Measurements from ENCODE around the gene BCDIN3D.

The BCDIN3D gene

GRCh38 chr12:49823350-49823749 lies 19.6 kb downstream of the BCDIN3D start:
- no peak for DNase-seq (ENCODE audit: low read depth in 1 of 2, low spot score in 1 of 2)

GRCh38 chr12:49821373-49822287 lies 21.3 kb downstream of the BCDIN3D start:
- DNase-seq (ENCODE audit: low read depth in 1 of 2, low spot score in 1 of 2), result no peak

GRCh38 chr12:49819786-49820185 lies 23.1 kb downstream of the BCDIN3D start:
- DNase-seq (ENCODE audit: low read depth in 1 of 2, low spot score in 1 of 2), result no peak

DNA sequence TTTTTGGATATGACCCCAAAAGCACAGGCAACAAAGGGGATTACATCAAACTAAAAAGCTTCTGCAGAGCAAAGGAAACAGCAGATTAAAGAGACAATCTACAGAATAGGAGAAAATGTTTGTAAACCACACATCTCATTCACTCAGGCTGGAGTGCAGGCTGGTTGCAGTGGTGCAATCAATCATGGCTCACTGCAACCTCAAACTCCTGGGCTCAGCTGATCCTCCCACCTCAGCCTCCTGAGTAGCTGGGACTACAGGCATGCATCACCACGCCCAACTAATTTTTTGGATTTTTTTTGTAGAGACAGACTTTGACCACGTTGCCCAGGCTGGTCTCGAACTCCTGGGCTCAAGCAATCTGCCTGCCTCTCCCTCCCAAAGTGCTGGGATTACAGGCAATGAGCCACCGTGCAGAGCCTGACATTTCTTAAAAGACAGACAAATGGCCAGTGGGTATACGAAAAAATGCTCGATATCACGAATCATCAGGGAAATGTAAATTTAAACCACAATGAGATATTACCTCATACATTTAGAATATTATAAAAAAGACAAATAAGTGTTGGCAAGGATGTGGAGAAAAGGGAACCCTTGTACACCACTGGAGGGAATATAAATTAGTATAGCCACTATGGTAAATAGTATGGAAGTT lies 24.5 kb downstream of the BCDIN3D start:
- no peak for DNase-seq (ENCODE audit: low read depth in 1 of 2, low spot score in 1 of 2)

- DNase-seq (ENCODE audit: low read depth in 1 of 2, low spot score in 1 of 2), result no peak
Measured at GRCh38 chr12:49813131-49813530, 29.8 kb downstream of the BCDIN3D start.

DNA sequence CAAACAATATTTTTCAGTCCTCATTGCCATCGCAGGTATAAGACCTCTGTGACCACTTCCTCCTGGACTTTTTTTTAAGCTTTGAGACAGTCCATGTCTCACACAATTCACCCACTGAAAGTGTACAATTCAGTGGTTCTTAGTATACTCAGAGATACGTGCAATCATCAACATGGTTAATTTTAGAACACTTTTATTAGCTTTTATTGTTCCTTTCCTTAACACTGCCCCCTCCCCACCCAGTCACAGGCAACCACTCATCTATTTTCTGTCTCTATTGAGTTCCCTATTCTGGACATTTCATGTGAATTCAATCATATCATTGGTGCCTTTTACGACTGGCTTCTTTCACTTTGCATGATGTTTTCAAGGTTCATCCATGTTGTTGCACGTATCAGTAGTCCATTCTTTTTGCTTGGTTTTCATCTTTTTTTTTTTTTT lies 30.9 kb downstream of the BCDIN3D start:
- no peak for DNase-seq (ENCODE audit: low read depth in 1 of 2, low spot score in 1 of 2)

DNA sequence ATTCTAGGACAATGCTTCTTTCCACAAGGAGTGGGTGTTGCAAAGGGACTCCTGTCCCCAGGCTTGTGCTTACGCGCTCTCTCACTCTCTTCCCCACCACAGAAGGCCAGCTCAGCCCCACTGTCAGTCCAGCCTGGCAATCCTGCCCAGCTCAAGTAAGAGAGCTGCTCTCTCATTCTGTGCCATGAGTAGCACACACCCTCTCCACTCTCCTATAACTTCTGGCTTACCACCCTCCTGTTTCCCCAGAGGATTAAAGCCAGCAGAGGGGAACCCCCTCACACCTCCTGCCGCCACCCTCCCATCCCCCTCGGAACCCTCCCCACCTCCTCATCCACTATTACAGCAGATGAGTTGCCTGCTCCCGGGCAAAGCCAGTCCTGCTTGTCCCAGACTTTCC lies 31.8 kb downstream of the BCDIN3D start:
- DNase-seq (ENCODE audit: low read depth in 1 of 2, low spot score in 1 of 2), result no peak

DNA sequence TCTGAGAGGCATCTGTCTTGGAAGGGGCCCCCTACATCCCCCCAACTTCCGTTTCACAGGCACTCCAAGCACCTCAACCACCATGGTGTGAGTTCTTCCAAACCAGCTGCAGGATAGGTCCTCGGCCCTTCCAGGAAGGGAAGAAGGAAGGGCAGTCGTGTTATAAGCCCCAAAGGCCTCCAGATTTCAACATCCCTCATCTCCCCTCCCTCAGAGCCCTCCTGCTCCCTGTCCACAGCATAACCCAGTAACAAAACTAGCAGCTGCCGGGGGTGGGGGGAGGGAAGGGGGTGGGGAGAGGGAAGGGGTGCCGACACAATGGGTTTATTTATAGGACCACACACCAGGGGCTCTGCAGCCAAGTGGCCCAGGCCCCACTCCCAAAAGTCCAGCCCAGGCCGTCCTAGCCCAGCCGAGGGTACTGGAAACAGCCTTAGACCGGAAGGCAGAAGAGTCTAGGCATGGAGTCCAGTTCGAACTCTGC lies 33.0 kb downstream of the BCDIN3D start:
- no peak for DNase-seq (ENCODE audit: low read depth in 1 of 2, low spot score in 1 of 2)

DNA sequence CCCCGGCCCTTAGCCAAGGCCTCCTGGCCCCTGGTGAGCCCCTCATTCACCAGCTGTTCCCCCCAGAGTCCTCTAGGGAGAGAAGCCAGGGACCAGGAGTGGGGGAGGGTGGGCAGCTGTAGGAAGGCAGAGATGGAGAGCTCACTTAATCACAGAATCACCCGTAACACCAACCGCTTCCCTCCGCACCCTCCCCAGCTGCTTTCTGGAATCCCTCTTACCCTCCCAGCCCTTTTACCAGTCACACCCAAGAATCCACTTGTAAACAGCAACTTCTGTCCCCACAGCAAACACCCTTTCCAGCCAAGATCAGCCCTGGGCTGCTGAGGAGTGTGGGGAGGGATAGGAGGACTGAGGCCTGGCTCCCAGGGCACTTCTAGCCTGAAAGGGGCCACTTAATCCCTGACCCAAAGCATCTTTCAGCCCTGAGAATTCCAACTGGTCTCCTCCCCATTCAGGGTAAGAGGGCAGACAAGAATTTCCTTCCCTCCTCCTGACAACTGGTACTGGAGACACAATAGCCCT lies 33.5 kb downstream of the BCDIN3D start:
- no peak for DNase-seq (ENCODE audit: low read depth in 1 of 2, low spot score in 1 of 2)

- DNase-seq (ENCODE audit: low read depth in 1 of 2, low spot score in 1 of 2), result no peak
Measured at GRCh38 chr12:49808686-49809380, 34.1 kb downstream of the BCDIN3D start.

- DNase-seq (ENCODE audit: low read depth in 1 of 2, low spot score in 1 of 2), result no peak
Measured at GRCh38 chr12:49807991-49808580, 34.8 kb downstream of the BCDIN3D start.

- no peak for DNase-seq (ENCODE audit: low read depth in 1 of 2, low spot score in 1 of 2)
Measured at GRCh38 chr12:49806877-49807276, 36.0 kb downstream of the BCDIN3D start.

GRCh38 chr12:49806321-49806813 lies 36.5 kb downstream of the BCDIN3D start:
- no peak for DNase-seq (ENCODE audit: low read depth in 1 of 2, low spot score in 1 of 2)

DNA sequence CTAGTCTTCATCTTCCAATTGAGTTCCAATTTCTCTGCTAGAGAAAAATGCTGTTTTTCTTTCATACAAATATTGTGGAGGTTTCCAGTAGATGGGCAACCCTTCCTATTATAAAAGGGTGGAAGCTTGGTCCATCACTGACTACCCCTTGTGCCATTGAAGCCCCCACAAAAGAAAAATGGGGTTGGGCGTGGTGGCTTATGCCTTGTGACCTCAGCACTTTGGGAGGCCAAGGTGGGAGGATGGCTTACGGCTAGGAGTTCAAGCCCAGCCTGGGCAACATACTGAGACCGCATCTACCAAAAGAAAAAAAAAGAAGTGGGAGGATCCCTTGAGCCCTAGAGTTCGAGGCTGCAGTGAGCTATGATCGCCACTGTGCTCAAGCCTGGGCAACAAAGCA lies 37.5 kb downstream of the BCDIN3D start:
- DNase-seq (ENCODE audit: low read depth in 1 of 2, low spot score in 1 of 2), result no peak

- DNase-seq (ENCODE audit: low read depth in 1 of 2, low spot score in 1 of 2), result no peak
Measured at GRCh38 chr12:49804821-49805220, 38.1 kb downstream of the BCDIN3D start.

DNA sequence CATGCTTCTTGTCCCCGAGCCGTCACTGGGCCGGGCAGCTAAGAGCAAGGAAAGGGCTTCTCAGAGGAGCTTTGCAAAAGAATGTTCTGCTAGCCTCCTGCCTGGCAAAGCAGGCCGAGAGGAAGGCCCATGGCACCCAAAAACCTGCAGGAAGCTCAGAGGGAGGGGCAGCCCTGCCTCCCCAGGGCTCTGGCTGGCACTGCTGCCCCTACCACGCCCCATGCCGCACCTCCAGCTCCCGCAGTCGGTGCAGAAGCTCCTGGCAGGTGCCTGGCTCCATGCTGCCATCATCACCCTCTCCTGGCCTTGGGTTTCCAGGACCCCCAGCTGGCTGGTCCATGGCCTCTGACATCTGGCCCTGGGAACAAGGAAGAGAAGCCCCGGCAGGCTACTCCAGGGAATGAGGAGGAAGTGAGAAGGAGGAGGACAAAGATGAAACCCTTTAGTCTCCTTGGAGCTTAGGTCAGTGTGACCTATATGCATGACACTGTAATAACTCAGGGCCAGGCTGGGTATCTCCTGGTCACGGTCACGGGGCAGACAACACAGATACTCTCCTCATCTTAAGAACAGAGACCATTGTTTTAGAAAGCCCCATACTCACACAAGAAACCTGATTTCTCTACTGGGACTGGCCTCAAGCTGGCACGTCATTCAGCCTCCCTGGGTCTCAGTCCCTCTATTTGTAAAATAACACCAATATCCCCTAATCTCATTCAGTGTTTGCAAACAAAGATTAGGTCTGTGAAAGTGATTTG lies 39.0 kb downstream of the BCDIN3D start:
- no peak for DNase-seq (ENCODE audit: low read depth in 1 of 2, low spot score in 1 of 2)

- DNase-seq (ENCODE audit: low read depth in 1 of 2, low spot score in 1 of 2), result no peak
Measured at GRCh38 chr12:49801141-49802063, 41.5 kb downstream of the BCDIN3D start.

GRCh38 chr12:49800421-49801140 lies 42.3 kb downstream of the BCDIN3D start:
- no peak for DNase-seq (ENCODE audit: low read depth in 1 of 2, low spot score in 1 of 2)
